ENCODE data around the gene MGP. TPM values are rescaled to one million over a fixed set of nuclear protein-coding genes. Genes with fewer than 3 reads are reported as not detected.

MGP gene
- total and polyA plus RNA-seq, 2 of the 13 experiments (the other 11 are each of a cell fraction or from before 2014, with no cell fraction given): not detected

DNA sequence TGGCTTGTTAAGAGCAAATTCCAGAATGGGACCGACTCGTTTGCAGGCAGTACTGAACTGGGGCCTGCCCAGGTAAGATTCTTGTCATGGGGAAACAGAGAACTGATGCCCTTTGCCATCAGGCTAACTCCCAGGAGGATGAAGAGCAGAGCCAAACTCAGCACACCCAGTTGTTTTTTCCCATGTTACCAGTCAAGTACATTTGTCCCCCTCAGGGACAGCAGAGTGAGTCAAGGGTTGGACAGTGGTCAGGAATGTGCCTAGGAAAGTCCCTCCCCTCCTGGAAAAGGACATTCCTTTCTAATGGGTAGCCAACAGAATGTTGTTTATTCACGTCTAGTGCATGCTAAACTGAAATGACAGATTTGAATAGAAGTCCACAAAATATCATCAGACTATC, 43.9 kb downstream of the MGP start (continued):
- TF ChIP-seq, protein P1, sequence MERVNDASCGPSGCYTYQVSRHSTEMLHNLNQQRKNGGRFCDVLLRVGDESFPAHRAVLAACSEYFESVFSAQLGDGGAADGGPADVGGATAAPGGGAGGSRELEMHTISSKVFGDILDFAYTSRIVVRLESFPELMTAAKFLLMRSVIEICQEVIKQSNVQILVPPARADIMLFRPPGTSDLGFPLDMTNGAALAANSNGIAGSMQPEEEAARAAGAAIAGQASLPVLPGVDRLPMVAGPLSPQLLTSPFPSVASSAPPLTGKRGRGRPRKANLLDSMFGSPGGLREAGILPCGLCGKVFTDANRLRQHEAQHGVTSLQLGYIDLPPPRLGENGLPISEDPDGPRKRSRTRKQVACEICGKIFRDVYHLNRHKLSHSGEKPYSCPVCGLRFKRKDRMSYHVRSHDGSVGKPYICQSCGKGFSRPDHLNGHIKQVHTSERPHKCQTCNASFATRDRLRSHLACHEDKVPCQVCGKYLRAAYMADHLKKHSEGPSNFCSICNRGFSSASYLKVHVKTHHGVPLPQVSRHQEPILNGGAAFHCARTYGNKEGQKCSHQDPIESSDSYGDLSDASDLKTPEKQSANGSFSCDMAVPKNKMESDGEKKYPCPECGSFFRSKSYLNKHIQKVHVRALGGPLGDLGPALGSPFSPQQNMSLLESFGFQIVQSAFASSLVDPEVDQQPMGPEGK (CRISPR knock-in tag; IDR thresholded peaks at IDR 0.05): peak; percentile 64
- TF ChIP-seq HOXD1 (CRISPR knock-in tag; IDR thresholded peaks at IDR 0.05): no peak
- peak; percentile 60 for TF ChIP-seq POLR2G (IDR thresholded peaks at IDR 0.05; ENCODE audit: low read depth, low read length)
- peak; percentile 48; the same call in 1 of the 2 replicates for TF ChIP-seq POGZ (CRISPR knock-in tag; IDR thresholded peaks at IDR 0.05)
- TF ChIP-seq, protein P2, sequence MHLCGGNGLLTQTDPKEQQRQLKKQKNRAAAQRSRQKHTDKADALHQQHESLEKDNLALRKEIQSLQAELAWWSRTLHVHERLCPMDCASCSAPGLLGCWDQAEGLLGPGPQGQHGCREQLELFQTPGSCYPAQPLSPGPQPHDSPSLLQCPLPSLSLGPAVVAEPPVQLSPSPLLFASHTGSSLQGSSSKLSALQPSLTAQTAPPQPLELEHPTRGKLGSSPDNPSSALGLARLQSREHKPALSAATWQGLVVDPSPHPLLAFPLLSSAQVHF (CRISPR knock-in tag; IDR thresholded peaks at IDR 0.05): no peak
- peak; percentile 60; the same call in 1 of the 2 replicates for TF ChIP-seq GATAD2A (CRISPR knock-in tag; IDR thresholded peaks at IDR 0.05)
- no peak for TF ChIP-seq RNF2 (conservative IDR thresholded peaks at IDR 0.05; ENCODE audit: low read depth)
- TF ChIP-seq ELF1 (CRISPR knock-in tag; IDR thresholded peaks at IDR 0.05): no peak
- no peak for TF ChIP-seq ZNF709 (CRISPR knock-in tag; IDR thresholded peaks at IDR 0.05)
- TF ChIP-seq ZNF296 (CRISPR knock-in tag; conservative IDR thresholded peaks at IDR 0.05): no peak
- TF ChIP-seq MIER2 (CRISPR knock-in tag; IDR thresholded peaks at IDR 0.05): peak; percentile 75; the same call in 1 of the 2 replicates
- TF ChIP-seq, protein P3, sequence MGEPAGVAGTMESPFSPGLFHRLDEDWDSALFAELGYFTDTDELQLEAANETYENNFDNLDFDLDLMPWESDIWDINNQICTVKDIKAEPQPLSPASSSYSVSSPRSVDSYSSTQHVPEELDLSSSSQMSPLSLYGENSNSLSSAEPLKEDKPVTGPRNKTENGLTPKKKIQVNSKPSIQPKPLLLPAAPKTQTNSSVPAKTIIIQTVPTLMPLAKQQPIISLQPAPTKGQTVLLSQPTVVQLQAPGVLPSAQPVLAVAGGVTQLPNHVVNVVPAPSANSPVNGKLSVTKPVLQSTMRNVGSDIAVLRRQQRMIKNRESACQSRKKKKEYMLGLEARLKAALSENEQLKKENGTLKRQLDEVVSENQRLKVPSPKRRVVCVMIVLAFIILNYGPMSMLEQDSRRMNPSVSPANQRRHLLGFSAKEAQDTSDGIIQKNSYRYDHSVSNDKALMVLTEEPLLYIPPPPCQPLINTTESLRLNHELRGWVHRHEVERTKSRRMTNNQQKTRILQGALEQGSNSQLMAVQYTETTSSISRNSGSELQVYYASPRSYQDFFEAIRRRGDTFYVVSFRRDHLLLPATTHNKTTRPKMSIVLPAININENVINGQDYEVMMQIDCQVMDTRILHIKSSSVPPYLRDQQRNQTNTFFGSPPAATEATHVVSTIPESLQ (CRISPR knock-in tag; conservative IDR thresholded peaks at IDR 0.05): no peak
- TF ChIP-seq SAP130 (CRISPR knock-in tag; IDR thresholded peaks at IDR 0.05; ENCODE audit: low read depth): peak; percentile 79
- TF ChIP-seq ZNF3 (CRISPR knock-in tag; IDR thresholded peaks at IDR 0.05): no peak
- TF ChIP-seq HDAC6 (IDR thresholded peaks at IDR 0.05; ENCODE audit: low read depth, low read length): no peak
- no peak for TF ChIP-seq ZBTB8A (CRISPR knock-in tag; IDR thresholded peaks at IDR 0.05; ENCODE audit: borderline replicate concordance, low read depth)
- no peak for TF ChIP-seq ZKSCAN8 (CRISPR knock-in tag; IDR thresholded peaks at IDR 0.05; ENCODE audit: borderline replicate concordance)
- TF ChIP-seq, protein P4, sequence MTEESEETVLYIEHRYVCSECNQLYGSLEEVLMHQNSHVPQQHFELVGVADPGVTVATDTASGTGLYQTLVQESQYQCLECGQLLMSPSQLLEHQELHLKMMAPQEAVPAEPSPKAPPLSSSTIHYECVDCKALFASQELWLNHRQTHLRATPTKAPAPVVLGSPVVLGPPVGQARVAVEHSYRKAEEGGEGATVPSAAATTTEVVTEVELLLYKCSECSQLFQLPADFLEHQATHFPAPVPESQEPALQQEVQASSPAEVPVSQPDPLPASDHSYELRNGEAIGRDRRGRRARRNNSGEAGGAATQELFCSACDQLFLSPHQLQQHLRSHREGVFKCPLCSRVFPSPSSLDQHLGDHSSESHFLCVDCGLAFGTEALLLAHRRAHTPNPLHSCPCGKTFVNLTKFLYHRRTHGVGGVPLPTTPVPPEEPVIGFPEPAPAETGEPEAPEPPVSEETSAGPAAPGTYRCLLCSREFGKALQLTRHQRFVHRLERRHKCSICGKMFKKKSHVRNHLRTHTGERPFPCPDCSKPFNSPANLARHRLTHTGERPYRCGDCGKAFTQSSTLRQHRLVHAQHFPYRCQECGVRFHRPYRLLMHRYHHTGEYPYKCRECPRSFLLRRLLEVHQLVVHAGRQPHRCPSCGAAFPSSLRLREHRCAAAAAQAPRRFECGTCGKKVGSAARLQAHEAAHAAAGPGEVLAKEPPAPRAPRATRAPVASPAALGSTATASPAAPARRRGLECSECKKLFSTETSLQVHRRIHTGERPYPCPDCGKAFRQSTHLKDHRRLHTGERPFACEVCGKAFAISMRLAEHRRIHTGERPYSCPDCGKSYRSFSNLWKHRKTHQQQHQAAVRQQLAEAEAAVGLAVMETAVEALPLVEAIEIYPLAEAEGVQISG (CRISPR knock-in tag; IDR thresholded peaks at IDR 0.05): peak; percentile 49; the same call in 1 of the 2 replicates
- TF ChIP-seq, protein P5, sequence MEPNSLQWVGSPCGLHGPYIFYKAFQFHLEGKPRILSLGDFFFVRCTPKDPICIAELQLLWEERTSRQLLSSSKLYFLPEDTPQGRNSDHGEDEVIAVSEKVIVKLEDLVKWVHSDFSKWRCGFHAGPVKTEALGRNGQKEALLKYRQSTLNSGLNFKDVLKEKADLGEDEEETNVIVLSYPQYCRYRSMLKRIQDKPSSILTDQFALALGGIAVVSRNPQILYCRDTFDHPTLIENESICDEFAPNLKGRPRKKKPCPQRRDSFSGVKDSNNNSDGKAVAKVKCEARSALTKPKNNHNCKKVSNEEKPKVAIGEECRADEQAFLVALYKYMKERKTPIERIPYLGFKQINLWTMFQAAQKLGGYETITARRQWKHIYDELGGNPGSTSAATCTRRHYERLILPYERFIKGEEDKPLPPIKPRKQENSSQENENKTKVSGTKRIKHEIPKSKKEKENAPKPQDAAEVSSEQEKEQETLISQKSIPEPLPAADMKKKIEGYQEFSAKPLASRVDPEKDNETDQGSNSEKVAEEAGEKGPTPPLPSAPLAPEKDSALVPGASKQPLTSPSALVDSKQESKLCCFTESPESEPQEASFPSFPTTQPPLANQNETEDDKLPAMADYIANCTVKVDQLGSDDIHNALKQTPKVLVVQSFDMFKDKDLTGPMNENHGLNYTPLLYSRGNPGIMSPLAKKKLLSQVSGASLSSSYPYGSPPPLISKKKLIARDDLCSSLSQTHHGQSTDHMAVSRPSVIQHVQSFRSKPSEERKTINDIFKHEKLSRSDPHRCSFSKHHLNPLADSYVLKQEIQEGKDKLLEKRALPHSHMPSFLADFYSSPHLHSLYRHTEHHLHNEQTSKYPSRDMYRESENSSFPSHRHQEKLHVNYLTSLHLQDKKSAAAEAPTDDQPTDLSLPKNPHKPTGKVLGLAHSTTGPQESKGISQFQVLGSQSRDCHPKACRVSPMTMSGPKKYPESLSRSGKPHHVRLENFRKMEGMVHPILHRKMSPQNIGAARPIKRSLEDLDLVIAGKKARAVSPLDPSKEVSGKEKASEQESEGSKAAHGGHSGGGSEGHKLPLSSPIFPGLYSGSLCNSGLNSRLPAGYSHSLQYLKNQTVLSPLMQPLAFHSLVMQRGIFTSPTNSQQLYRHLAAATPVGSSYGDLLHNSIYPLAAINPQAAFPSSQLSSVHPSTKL (CRISPR knock-in tag; IDR thresholded peaks at IDR 0.05): peak; percentile 63
